ENCODE results near the gene CBX8. TPM values are rescaled to one million over a fixed set of nuclear protein-coding genes. Genes with fewer than 3 reads are reported as not detected.

The CBX8 gene
- 2.0 and 2.6 TPM in 2 replicates for total RNA-seq

DNA sequence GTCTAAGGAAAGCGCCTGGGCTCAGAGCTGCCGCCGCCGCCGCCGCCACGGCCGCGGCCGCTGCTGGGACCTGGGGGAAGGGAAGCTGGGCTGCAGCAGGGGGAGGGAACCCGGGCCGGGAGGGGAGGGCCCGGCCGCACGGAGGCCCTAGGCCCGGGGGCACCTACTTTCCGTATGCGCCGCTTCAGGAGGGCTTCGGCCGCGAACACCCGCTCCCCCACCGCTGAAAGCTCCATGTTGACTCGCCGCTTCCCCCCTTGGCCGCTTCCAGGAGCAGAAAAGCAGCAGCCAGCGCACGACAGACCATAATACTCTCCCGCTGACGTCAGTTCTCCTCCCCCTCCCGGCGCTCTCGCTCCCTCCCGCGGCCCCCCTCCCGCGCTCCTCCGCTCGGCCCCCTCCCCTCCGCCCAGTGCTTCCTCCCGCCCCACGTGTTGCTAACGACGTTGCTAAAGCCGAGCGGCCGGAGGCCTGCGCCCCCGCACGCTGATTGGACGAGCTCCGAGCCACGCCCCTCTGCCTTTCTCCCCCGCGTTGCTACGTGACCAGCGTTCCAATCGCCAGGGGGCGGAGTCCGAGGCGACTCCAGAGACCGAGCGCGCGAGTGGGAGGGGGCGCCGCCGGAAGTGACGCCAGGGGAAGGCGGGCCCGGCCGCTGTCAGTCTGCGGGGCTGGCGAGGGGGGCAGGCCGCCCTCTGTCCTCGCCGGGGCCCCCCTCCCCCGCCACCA is at the start of gene CBX8:
CBX8 (minus strand) TSS at position 315 of the 729 bp plus-strand sequence; CDS start at position 236, 79 bp downstream.

DNA sequence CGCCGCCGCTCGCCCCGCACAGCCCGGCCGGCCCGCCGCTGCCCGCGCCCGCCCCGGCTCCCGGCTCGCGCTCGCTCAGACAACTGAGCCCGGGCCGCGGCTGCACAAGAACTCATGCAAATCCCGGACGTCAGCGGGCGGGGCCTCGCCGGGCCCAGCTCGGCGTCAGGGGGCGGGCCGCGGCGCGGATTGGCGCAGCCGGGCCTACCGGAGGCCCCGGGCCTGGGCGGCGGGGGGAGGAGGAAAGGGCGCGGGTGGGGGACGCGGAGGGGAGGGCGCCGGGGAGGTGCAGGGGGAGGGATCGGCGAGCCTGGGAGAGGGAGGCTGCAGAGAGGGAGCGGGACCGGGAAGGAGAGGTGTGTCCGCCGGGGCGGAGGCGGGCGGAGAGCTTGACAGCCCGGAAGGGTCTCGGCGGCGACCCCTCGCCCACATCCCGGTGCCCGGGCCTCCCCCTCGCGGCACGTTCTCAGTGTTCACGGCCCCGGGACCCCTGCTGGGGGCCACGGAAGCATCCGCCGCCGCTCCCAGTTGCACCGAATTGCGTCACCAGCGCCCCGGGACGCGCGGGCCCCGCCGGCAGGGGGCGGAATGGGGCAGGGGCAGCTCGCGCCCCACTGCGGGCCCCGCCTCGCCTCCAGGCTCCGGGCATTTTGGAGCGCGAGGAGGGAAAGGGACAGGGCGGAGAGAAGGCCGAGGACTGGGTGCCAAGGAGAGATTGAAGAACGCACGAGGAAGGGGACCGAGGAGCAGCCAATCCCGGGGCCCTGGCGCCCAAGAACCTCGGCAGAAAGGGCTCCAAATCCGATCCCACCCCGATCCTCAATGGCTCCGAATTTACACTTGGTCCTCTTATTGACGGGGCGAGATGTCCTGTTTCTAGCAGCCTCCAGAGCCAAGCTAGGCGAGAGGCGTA is 42.7 kb upstream of the CBX8 start, which contains the start of gene CBX4:
CBX4 (minus strand) TSS at position 85 of the 913 bp plus-strand sequence. CDS start 189 bp downstream, outside the sequence.

DNA sequence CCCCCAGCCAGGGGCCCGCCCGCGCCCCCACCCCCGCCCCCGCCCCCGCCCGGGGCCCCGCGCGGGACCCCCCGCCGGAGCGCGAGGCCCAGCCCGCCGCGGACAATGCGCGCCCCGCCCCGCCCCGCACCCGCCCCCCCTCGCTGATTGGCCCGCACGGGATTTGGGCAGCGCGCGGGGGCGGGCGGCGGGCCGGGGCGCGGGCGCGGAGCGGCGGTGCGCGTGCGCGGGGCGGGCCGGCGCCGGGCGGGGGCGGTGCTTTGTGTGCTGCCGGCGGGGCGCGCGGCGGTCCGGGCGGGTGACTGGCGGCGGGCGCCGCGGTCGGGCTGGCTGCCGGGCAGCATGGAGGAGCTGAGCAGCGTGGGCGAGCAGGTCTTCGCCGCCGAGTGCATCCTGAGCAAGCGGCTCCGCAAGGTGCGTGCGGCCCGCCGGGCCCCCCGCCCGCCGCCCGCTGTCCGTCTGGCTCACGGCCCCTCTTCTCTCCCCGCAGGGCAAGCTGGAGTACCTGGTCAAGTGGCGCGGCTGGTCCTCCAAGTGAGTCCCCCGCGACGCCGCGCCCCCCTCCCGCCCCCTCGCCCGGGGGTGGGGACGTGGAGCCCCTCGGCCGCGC is 18.9 kb downstream of the CBX8 start, which contains the start of gene CBX2:
CBX2 (plus strand) TSS at position 255 of the 610 bp plus-strand sequence; CDS start at position 343, 88 bp downstream.

Other genes with a start within 250 kb of the CBX8 start
- gene RBFOX3, start 186.0 kb downstream of the CBX8 start, total RNA-seq, result not detected in 2 replicates
- not detected in 2 replicates for gene ENPP7, start 66.1 kb downstream of the CBX8 start, total RNA-seq
- gene CBX2, start 18.9 kb downstream of the CBX8 start, total RNA-seq, result 8.2 and 8.8 TPM in 2 replicates
- gene CBX4, start 42.4 kb upstream of the CBX8 start, total RNA-seq, result 6.2 and 6.5 TPM in 2 replicates
- gene TBC1D16, start 238.8 kb upstream of the CBX8 start, total RNA-seq, result 32.5 and 35.1 TPM in 2 replicates
- gene CCDC40, start 239.6 kb upstream of the CBX8 start, total RNA-seq, result 0.97 and 2.1 TPM in 2 replicates

All from epithelial cell of umbilical artery (primary cell).